AG04449 (cell line): ENCODE results near the gene TRMT44.

Experiments
- CTCF ChIA-PET: fragments of 350-600 bp; formaldehyde crosslinking; extraction: SDS; loops from one replicate; lab custom pipeline; 2021; ENCODE audit warnings: antibody characterized with exemption; lab: Yijun Ruan, JAX
- POLR2A ChIA-PET: fragments of 400-600, 350-600 bp; formaldehyde crosslinking; extraction: SDS; loops from one replicate; lab custom pipeline; 2020; ENCODE audit warnings: antibody characterized with exemption, inconsistent platforms; lab: Yijun Ruan, JAX
- DNase-seq: peaks from one replicate; pipeline ENCODE4 v3.0.0-alpha.2; 2010; ENCODE audit warnings: low read depth, low spot score
- H3K4me3 ChIP-seq: 2 replicates; pipeline ENCODE4 v1.5.1; 2011; ENCODE audit warnings: low read depth, mild to moderate bottlenecking, control low read depth, low read length
- TF ChIP-seq, protein P1 (sequence below): IDR thresholded peaks from one replicate; pipeline ENCODE4 v1.5.1; 2011; ENCODE audit warnings: mild to moderate bottlenecking, moderate library complexity, low read length, control low read depth, inconsistent platforms; ENCODE audit not compliant: insufficient read depth; ENCODE audit errors: missing control alignments

Gene TRMT44

DNA sequence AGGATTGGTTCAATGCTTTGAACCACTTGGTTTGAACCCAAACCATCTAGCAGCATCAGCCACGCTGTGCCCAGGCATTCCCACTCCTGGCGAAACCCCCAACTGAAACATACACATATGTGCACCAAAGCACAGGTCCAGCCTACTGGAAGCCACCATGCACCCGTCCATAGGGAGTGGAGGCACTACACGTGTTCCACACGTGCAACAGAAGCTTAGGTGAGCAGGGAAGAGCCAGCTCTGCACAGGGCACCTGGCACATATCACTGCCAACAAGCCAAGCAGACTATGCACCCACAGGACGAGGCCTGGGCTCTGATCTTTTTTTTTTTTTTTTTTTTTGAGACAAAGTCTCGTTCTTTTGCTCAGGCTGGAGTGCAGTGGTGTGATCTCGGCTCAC lies 73.4 kb downstream of the TRMT44 start:
- DNase-seq = no peak
- CTCF ChIA-PET = interaction anchor here (1.5 kb wide), 1 partner anchor 45 kb away, joined by 4 read pairs; no protein-coding TSS in a partner anchor
- TF ChIP-seq, protein P1, sequence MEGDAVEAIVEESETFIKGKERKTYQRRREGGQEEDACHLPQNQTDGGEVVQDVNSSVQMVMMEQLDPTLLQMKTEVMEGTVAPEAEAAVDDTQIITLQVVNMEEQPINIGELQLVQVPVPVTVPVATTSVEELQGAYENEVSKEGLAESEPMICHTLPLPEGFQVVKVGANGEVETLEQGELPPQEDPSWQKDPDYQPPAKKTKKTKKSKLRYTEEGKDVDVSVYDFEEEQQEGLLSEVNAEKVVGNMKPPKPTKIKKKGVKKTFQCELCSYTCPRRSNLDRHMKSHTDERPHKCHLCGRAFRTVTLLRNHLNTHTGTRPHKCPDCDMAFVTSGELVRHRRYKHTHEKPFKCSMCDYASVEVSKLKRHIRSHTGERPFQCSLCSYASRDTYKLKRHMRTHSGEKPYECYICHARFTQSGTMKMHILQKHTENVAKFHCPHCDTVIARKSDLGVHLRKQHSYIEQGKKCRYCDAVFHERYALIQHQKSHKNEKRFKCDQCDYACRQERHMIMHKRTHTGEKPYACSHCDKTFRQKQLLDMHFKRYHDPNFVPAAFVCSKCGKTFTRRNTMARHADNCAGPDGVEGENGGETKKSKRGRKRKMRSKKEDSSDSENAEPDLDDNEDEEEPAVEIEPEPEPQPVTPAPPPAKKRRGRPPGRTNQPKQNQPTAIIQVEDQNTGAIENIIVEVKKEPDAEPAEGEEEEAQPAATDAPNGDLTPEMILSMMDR = no peak
- no peak overlapping the region for H3K4me3 ChIP-seq
- POLR2A ChIA-PET = no interaction called here

DNA sequence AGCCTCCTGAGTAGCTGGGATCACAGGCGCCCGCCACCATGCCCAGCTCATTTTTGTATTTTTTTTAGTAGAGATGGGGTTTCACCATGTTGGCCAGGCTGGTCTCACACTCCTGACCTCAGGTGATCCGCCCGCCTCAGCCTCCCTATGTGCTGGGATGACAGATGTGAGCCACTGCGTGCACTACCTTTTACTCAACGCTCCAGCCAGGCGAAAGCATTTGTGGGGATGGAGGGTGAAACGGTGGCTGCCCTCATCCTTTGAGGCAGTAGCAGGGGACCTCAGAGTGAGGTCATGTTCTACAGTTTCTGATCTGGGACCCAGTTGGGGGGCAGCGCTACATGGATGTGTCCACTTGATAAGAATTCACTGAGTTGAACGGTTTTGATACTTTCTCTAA lies 73.8 kb downstream of the TRMT44 start:
- no peak for DNase-seq
- CTCF ChIA-PET = interaction anchor here (1.5 kb wide), 1 partner anchor 45 kb away, joined by 4 read pairs; no protein-coding TSS in a partner anchor
- POLR2A ChIA-PET = no interaction called here
- TF ChIP-seq, protein P1 = no peak
- no peak overlapping the region for H3K4me3 ChIP-seq

DNA sequence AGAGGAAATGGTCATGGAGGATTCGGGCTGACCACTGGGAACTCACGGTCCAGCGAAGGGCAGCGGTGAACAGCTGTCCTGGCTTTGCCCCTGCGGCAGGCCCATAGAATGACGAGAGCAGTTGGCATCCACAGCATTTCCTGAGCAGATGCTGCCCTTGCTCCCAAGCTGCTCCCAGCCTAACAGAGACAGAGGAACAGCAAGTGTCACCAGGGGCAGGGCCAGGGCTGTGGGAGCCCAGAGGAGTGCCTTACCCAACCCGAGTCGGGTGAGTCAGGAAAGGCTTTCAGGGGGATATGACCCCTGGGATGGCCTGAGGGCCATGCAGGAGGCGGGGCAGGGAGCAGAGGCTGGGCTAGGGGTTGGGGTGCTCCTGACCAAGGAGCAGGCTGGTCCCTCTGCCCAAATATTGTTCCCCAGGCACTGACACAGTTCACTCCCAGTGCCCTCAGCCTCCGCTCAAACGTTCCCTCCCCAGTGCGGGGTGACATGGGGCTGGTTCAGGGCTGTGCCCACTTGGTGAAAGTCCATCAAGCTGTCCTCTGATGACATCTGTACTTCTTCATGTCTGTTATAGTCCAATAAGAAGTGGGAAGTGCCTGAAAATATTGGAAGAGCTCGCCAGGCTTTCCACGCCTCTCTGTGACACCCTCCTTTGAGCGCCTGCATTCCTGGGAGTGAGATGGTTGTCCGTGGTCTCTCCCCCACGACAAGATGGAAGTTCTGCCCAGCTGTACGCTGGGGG lies 74.9 kb downstream of the TRMT44 start:
- ChIA-PET POLR2A (no interaction called here), CTCF (interaction anchor here (1.5 kb wide), 1 partner anchor 46 kb away, joined by 4 read pairs; no protein-coding TSS in a partner anchor)
- H3K4me3 ChIP-seq = no peak overlapping the region
- DNase-seq = no peak
- TF ChIP-seq, protein P1 = no peak

DNA sequence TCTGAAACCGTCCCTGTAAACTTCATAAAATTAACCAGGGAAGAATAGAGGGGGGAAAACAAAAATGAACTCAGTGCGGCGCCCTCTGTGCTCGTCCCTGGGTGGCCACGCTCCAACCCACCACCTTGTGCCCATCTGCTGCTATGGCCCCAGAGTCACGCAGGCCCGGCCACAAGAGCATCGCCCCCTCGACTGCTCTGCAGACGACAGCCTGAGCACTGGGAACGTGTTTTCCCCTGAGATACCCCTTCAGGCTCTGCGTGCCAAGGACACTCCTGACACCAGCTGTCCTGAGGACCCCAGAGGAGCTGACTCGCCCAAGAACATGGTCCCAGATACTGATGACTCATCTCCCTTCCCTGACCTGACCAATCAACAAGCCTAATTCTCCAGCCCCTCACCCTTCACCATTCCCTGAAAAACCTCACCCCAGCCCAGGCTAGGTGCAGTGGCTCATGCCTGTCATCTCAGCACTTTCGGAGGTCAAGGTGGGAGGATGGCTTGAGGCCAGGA lies 75.5 kb downstream of the TRMT44 start:
- CTCF ChIA-PET = interaction anchor here (1.3 kb wide), 1 partner anchor 48 kb away, joined by 5 read pairs; no protein-coding TSS in a partner anchor
- POLR2A ChIA-PET = no interaction called here
- TF ChIP-seq, protein P1 = no peak
- no peak for DNase-seq
- H3K4me3 ChIP-seq = no peak overlapping the region

GRCh38 chr4:8516996-8517550 lies 76.5 kb downstream of the TRMT44 start:
- POLR2A ChIA-PET = no interaction called here
- no peak for DNase-seq
- CTCF ChIA-PET = interaction anchor here (1.2 to 1.5 kb wide), 3 partner anchors 38 to 76 kb away, joined by 3 to 5 read pairs (median 4); no protein-coding TSS in a partner anchor
- TF ChIP-seq, protein P1 = no peak
- H3K4me3 ChIP-seq = no peak overlapping the region

DNA sequence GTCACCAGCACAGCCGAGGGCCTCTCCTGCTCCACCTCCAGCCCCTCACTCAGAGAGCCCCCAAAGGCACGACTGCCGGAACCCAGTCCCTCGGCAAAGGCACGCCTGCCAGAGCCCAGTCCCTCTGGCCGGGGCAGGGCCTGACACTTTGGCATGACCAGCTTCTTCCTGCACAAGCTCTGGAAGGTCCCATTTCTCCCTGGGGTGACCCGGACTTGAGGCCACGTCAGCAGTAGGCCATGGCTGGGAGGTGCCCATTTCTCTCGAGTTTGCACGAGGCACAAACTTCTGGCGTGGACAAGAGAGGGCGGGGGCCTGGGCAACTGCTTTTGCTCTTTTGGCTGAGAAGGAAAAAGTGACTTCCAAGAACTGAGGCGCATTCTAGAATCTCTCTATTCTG lies 77.4 kb downstream of the TRMT44 start:
- TF ChIP-seq, protein P1 = no peak
- no peak overlapping the region for H3K4me3 ChIP-seq
- CTCF ChIA-PET = interaction anchor here (1.2 to 1.5 kb wide), 2 partner anchors 38 to 76 kb away, joined by 3 to 4 read pairs; no protein-coding TSS in a partner anchor
- no peak for DNase-seq
- POLR2A ChIA-PET = no interaction called here
